Skeletal muscle satellite cell (primary cell): ENCODE data around the gene TERT.

Experiments
- H3K27me3 ChIP-seq: 2 replicates; pipeline ENCODE4 v1.7.0; 2013; ENCODE audit warnings: low read length; ENCODE audit not compliant: control insufficient read depth, insufficient read depth
- H3K36me3 ChIP-seq: 2 replicates; pipeline ENCODE4 v1.7.0; 2013; ENCODE audit warnings: mild to moderate bottlenecking, control low read depth, low read length; ENCODE audit not compliant: insufficient read depth
- H3K4me1 ChIP-seq: 2 replicates; pipeline ENCODE4 v1.7.0; 2013; ENCODE audit warnings: low read length; ENCODE audit not compliant: control insufficient read depth, insufficient read depth
- H3K4me2 ChIP-seq: 2 replicates; pipeline ENCODE4 v1.7.0; 2013; ENCODE audit warnings: mild to moderate bottlenecking, low read length
- H3K4me3 ChIP-seq: 2 replicates; pipeline ENCODE4 v1.7.0; 2013; ENCODE audit warnings: low read length
- H3K9ac ChIP-seq: 2 replicates; pipeline ENCODE4 v1.7.0; 2013; ENCODE audit warnings: mild to moderate bottlenecking, low read depth, low read length, moderate library complexity
- H3K9me3 ChIP-seq: replicated peaks from 2 replicates; pipeline ENCODE4 v1.7.0; 2013; ENCODE audit warnings: mild to moderate bottlenecking, control low read depth, low read length

Gene TERT

GRCh38 chr5:1223278-1223670, 71.6 kb downstream of the TERT start:
- no peaks in the 10 kb centered on the region for H3K36me3 ChIP-seq
- H3K4me2 ChIP-seq: no peak overlapping the region
- H3K4me3 ChIP-seq: no peak overlapping the region
- H3K9ac ChIP-seq: no peak overlapping the region
- peaks cover 2% of the 10 kb centered on the region for H3K27me3 ChIP-seq
- no peaks in the 10 kb centered on the region for H3K4me1 ChIP-seq
- no peaks in the 10 kb centered on the region for H3K9me3 ChIP-seq

GRCh38 chr5:1222621-1223277, 72.1 kb downstream of the TERT start:
- Histone ChIP-seq H3K27me3 (no peaks in the 10 kb centered on the region), H3K4me2 (no peak overlapping the region), H3K9me3 (no peaks in the 10 kb centered on the region), H3K4me3 (no peak overlapping the region), H3K9ac (no peak overlapping the region), H3K36me3 (no peaks in the 10 kb centered on the region), H3K4me1 (no peaks in the 10 kb centered on the region)

GRCh38 chr5:1222147-1222546, 72.7 kb downstream of the TERT start:
- no peak overlapping the region for H3K4me2 ChIP-seq
- H3K36me3 ChIP-seq: no peaks in the 10 kb centered on the region
- H3K27me3 ChIP-seq: no peaks in the 10 kb centered on the region
- no peak overlapping the region for H3K9ac ChIP-seq
- H3K4me3 ChIP-seq: no peak overlapping the region
- H3K4me1 ChIP-seq: no peaks in the 10 kb centered on the region
- H3K9me3 ChIP-seq: no peaks in the 10 kb centered on the region

GRCh38 chr5:1221721-1222120, 73.1 kb downstream of the TERT start:
- no peaks in the 10 kb centered on the region for H3K36me3 ChIP-seq
- H3K4me2 ChIP-seq: no peak overlapping the region
- no peaks in the 10 kb centered on the region for H3K9me3 ChIP-seq
- H3K4me1 ChIP-seq: no peaks in the 10 kb centered on the region
- no peak overlapping the region for H3K4me3 ChIP-seq
- no peak overlapping the region for H3K9ac ChIP-seq
- H3K27me3 ChIP-seq: no peaks in the 10 kb centered on the region

GRCh38 chr5:1220831-1221230, 74.0 kb downstream of the TERT start:
- no peaks in the 10 kb centered on the region for H3K36me3 ChIP-seq
- H3K4me3 ChIP-seq: no peak overlapping the region
- H3K4me2 ChIP-seq: no peak overlapping the region
- H3K9ac ChIP-seq: no peak overlapping the region
- no peaks in the 10 kb centered on the region for H3K27me3 ChIP-seq
- no peaks in the 10 kb centered on the region for H3K4me1 ChIP-seq
- H3K9me3 ChIP-seq: peaks cover 2% of the 10 kb centered on the region

- Histone ChIP-seq H3K36me3 (no peaks in the 10 kb centered on the region), H3K4me2 (no peak overlapping the region), H3K4me1 (no peaks in the 10 kb centered on the region), H3K9ac (no peak overlapping the region), H3K4me3 (no peak overlapping the region), H3K27me3 (no peaks in the 10 kb centered on the region), H3K9me3 (peaks cover 4% of the 10 kb centered on the region)
Measured at GRCh38 chr5:1220351-1220750, 74.5 kb downstream of the TERT start.

GRCh38 chr5:1219768-1220100, 75.1 kb downstream of the TERT start:
- Histone ChIP-seq H3K36me3 (no peaks in the 10 kb centered on the region), H3K9me3 (peaks cover 4% of the 10 kb centered on the region), H3K4me2 (no peak overlapping the region), H3K4me3 (no peak overlapping the region), H3K4me1 (no peaks in the 10 kb centered on the region), H3K9ac (no peak overlapping the region), H3K27me3 (no peaks in the 10 kb centered on the region)

GRCh38 chr5:1219098-1219767, 75.6 kb downstream of the TERT start:
- no peaks in the 10 kb centered on the region for H3K4me1 ChIP-seq
- H3K36me3 ChIP-seq: no peaks in the 10 kb centered on the region
- no peak overlapping the region for H3K9ac ChIP-seq
- no peak overlapping the region for H3K4me3 ChIP-seq
- no peak overlapping the region for H3K4me2 ChIP-seq
- no peaks in the 10 kb centered on the region for H3K27me3 ChIP-seq
- peaks cover 4% of the 10 kb centered on the region for H3K9me3 ChIP-seq

- Histone ChIP-seq H3K9ac (no peak overlapping the region), H3K4me2 (no peak overlapping the region), H3K27me3 (no peaks in the 10 kb centered on the region), H3K9me3 (peaks cover 4% of the 10 kb centered on the region), H3K36me3 (no peaks in the 10 kb centered on the region), H3K4me1 (no peaks in the 10 kb centered on the region), H3K4me3 (no peak overlapping the region)
Measured at GRCh38 chr5:1218351-1219080, 76.4 kb downstream of the TERT start.

GRCh38 chr5:1217596-1218206, 77.2 kb downstream of the TERT start:
- Histone ChIP-seq H3K27me3 (no peaks in the 10 kb centered on the region), H3K4me3 (no peak overlapping the region), H3K9me3 (peaks cover 4% of the 10 kb centered on the region), H3K36me3 (no peaks in the 10 kb centered on the region), H3K9ac (no peak overlapping the region), H3K4me1 (no peaks in the 10 kb centered on the region), H3K4me2 (no peak overlapping the region)

- Histone ChIP-seq H3K4me2 (no peak overlapping the region), H3K9me3 (peaks cover 4% of the 10 kb centered on the region), H3K4me1 (no peaks in the 10 kb centered on the region)
Measured at GRCh38 chr5:1216918-1217295, 78.0 kb downstream of the TERT start.

More at GRCh38 chr5:1216918-1217295, 78.0 kb downstream of the TERT start:
- Histone ChIP-seq H3K4me3 (no peak overlapping the region), H3K36me3 (no peaks in the 10 kb centered on the region), H3K27me3 (no peaks in the 10 kb centered on the region), H3K9ac (no peak overlapping the region)
